Astrocyte of the cerebellum (primary cell): Measurements from ENCODE around the gene CLTA.

Source experiments
- DNase-seq: peaks from one replicate; pipeline ENCODE4 v3.0.0-alpha.2; 2011; ENCODE audit warnings: low read depth
- H3K4me3 ChIP-seq: 2 replicates; pipeline ENCODE4 v1.5.1; 2011; ENCODE audit warnings: mild to moderate bottlenecking, low read depth, low read length, moderate library complexity
- in situ Hi-C: cut with HindIII; loops from 2 replicates; pipeline ENCODE4 v1.10.0; 2017; ENCODE audit warnings: low sequenced_read_pairs
- TF ChIP-seq, protein P1 (sequence below): IDR thresholded peaks from 2 replicates; pipeline ENCODE4 v1.5.1; 2012; ENCODE audit warnings: low read length, low read depth, moderate library complexity, mild to moderate bottlenecking; ENCODE audit errors: missing control alignments

The CLTA gene

DNA sequence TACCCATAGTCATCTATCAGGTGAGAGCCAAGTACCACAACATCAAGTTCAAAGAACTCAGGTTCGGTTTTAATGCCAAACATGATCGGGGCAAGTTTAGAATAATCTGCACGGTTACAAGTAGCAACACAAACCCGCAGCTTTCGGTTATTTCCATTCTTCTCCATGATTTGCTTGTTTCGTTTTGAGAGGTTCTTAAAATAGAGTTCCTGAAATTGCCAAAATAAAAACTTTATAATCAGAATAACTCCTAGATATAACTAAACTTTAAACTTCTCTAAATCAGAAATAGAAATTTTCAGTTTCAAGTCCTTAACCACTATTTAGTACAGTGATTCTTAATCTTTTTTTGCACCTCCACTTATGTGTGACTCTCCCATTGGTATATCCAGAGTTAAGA, 58.5 kb downstream of the CLTA start:
- in situ Hi-C loops: no loop called here
- no peak for DNase-seq
- H3K4me3 ChIP-seq: no peak overlapping the region
- TF ChIP-seq, protein P1, sequence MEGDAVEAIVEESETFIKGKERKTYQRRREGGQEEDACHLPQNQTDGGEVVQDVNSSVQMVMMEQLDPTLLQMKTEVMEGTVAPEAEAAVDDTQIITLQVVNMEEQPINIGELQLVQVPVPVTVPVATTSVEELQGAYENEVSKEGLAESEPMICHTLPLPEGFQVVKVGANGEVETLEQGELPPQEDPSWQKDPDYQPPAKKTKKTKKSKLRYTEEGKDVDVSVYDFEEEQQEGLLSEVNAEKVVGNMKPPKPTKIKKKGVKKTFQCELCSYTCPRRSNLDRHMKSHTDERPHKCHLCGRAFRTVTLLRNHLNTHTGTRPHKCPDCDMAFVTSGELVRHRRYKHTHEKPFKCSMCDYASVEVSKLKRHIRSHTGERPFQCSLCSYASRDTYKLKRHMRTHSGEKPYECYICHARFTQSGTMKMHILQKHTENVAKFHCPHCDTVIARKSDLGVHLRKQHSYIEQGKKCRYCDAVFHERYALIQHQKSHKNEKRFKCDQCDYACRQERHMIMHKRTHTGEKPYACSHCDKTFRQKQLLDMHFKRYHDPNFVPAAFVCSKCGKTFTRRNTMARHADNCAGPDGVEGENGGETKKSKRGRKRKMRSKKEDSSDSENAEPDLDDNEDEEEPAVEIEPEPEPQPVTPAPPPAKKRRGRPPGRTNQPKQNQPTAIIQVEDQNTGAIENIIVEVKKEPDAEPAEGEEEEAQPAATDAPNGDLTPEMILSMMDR: no peak

DNA sequence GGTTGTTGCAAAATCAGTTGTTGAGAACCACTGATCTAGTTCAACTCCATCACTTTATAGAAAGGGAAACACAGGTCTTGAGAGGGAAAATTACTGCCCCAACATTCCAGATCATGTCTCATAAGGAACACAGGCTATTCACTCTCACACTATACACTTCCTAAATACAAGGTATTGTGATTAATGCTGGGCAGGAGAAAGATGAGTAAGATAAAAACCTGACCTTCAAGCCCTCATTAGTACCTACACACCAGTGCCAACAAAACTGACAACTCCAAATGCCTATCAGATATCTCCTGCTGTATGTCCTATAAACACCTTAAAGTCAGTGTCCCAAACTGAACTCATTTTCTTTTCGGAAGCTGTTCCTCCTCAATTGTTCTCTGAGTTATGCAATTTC, 59.4 kb downstream of the CLTA start:
- in situ Hi-C loops: no loop called here
- TF ChIP-seq, protein P1: no peak
- no peak for DNase-seq
- no peak overlapping the region for H3K4me3 ChIP-seq

DNA sequence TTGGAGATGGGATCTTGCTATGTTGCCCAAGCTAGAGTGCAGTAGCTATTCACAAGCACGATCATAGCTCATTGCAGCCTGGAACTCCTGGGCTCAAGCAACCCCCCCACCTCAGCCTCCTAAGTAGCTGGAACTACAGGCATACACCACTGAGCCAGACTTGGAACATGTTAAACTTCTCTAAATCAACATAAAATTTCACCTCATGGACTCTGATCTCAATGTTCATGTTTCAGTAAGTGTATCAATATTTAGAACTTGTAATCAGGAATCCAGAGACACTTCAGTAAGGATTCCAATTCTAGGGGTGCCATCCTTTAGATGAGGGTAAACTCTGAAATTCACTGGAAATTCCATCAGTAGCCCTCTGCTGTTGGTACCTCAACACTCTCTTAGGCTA, 60.7 kb downstream of the CLTA start:
- H3K4me3 ChIP-seq: no peak overlapping the region
- TF ChIP-seq, protein P1: no peak
- no peak for DNase-seq
- in situ Hi-C loops: no loop called here

DNA sequence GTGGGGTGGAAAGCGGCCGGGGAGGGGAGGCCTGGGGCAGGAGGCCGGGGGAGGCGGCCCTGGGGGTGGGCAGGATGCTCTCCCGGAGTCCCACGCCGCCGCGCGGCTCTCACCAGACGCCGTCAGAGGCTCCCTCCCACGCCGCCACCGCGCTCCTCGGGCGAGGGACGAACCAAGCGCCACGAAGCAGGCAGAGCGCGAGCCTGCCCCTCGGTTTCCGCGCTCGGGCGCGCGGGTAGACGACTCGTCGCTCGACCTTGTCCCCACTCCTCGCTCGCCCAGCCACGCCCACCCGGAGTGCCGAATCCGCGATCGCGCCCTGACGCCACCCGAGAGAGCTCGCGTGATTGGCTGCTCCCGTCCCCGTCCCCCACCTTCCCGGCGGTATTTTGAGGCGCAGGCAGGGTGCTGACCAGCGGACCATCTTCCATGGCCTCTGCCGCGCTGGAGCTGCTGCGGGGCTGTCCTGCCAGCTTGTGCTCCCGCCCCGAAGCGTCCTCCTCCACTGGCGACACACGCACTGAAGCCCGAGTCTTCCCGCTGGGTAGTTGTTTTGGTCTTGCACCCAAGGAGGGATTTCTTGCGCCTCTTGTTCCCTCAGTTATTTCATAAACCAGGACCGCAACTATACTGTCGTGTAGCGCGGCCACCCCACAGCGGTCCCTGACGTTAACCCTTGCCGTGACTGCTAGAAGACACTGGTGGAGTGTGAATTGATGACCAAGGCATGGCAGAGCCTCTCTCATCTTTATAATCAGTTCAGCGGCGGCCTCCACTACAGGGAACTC, 67.7 kb downstream of the CLTA start, which contains the start of gene GNE:
Gene GNE (minus strand): TSS at position 241 of the 788 bp plus-strand sequence. CDS start 9,093 bp downstream, outside the sequence.
- in situ Hi-C loops: no loop called here
- TF ChIP-seq, protein P1: no peak
- DNase-seq: peak; percentile 85
- H3K4me3 ChIP-seq: peak within 1 kb of the TSS; percentile 86

DNA sequence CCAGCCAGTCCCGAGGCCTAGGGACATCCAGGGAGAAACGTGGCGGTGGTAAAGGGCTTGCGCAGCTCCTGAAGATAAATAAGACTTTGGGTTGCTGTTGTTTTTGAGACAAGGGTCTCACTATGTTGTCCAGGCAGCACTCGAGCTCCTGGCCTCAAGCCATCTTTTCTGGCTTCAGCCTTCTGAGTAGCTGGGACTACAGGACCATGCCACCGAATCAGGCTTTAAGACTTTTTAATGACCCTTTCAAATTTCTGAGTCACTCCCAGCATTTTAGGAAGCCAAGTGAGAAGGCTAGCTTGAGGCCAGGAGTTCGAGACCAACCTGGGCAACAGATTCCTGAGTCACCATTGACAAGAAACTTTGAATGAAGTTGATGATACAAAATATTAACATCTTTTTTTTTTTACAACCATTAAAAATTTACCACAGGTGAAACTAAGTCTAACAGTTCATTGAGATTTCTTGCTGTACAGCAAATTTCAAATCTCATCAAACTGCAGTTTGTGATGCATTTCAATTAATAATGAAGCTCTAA, 68.3 kb downstream of the CLTA start:
- in situ Hi-C loops: no loop called here
- no peak for DNase-seq
- TF ChIP-seq, protein P1: no peak

More for the DNA sequence above, 68.3 kb downstream of the CLTA start:
- H3K4me3 ChIP-seq: peak overlapping the region; percentile 86
